Panc1 (cell line): ENCODE results near the gene PEPD.

Experiments used
- CTCF ChIP-seq: fragments of 450-650 bp; IDR thresholded peaks from 2 replicates; pipeline ENCODE4 v1.5.1; 2017; ENCODE audit warnings: mild to moderate bottlenecking
- POLR2AphosphoS5 ChIP-seq: IDR thresholded peaks from 2 replicates; pipeline ENCODE4 v1.6.1; 2012; ENCODE audit warnings: mild to moderate bottlenecking, low read depth, low read length, moderate library complexity
- REST ChIP-seq, 2 experiments: IDR thresholded peaks; 2 replicates each; pipeline ENCODE4 v1.6.1; 2011 to 2012; ENCODE audit warnings: low read depth in 2 of 2, control low read depth in 1 of 2, low read length in 1 of 2, mild to moderate bottlenecking in 1 of 2, moderate library complexity in 1 of 2; ENCODE audit not compliant: insufficient read depth in 1 of 2
- SIN3A ChIP-seq: IDR thresholded peaks from 2 replicates; pipeline ENCODE4 v1.6.1; 2012; ENCODE audit warnings: low read depth, mild to moderate bottlenecking, low read length, moderate library complexity, borderline replicate concordance; ENCODE audit not compliant: insufficient read depth
- TCF7L2 ChIP-seq: IDR thresholded peaks from 2 replicates; pipeline ENCODE4 v1.6.1; 2011; ENCODE audit warnings: mild to moderate bottlenecking, low read depth, low read length, inconsistent platforms

GRCh38 chr19:33362508-33363228, 158.9 kb downstream of the PEPD start:
- TF ChIP-seq CTCF (no peak), REST (IDR thresholded peaks at IDR 0.05; ENCODE audit: insufficient read depth in 1 of 2, low read depth in 2 of 2, low read length in 1 of 2) (no peak), SIN3A (no peak), POLR2AphosphoS5 (no peak), TCF7L2 (no peak)
